GM23338 (cell line): ENCODE results near the gene PDE4D. TPM values are rescaled to one million over a fixed set of nuclear protein-coding genes. Genes with fewer than 3 reads are reported as not detected.

Experiments
- ATAC-seq: fragments of 200-7000 bp; cut with Tn5 transposase; 3 replicates; pipeline ENCODE4 v1.9.1; 2020
- DNase-seq: peaks from one replicate; pipeline ENCODE4 v3.0.0-alpha.2; 2015; ENCODE audit warnings: low spot score
- H2AFZ ChIP-seq: fragments of 200-600 bp; sonication (generic); 2 replicates; pipeline ENCODE4 v1.8.0; 2016; ENCODE audit warnings: antibody characterized with exemption, mild to moderate bottlenecking, moderate library complexity
- H3F3A ChIP-seq: fragments of 200-600 bp; sonication (generic); replicated peaks from 2 replicates; pipeline ENCODE4 v1.8.0; 2017; ENCODE audit warnings: antibody characterized with exemption, mixed run types, low read depth
- H3K27ac ChIP-seq: fragments of 200-600 bp; sonication (generic); 2 replicates; pipeline ENCODE4 v1.6.1; 2016; ENCODE audit warnings: low read depth
- H3K27me3 ChIP-seq: fragments of 200-600 bp; sonication (generic); 2 replicates; pipeline ENCODE4 v1.8.0; 2016; ENCODE audit warnings: mild to moderate bottlenecking, mixed run types, moderate library complexity; ENCODE audit not compliant: insufficient read depth
- H3K36me3 ChIP-seq: fragments of 200-600 bp; sonication (generic); 2 replicates; pipeline ENCODE4 v1.8.0; 2016; ENCODE audit warnings: mild to moderate bottlenecking; ENCODE audit not compliant: insufficient read depth
- H3K4me1 ChIP-seq: fragments of 200-600 bp; sonication (generic); 2 replicates; pipeline ENCODE4 v1.8.0; 2016; ENCODE audit warnings: mild to moderate bottlenecking, moderate library complexity; ENCODE audit not compliant: insufficient read depth
- H3K4me2 ChIP-seq: fragments of 200-600 bp; sonication (generic); 2 replicates; pipeline ENCODE4 v1.7.1; 2017; ENCODE audit warnings: mixed run types
- H3K4me3 ChIP-seq: fragments of 200-600 bp; sonication (generic); 2 replicates; pipeline ENCODE4 v1.6.1; 2016; ENCODE audit warnings: mixed run types
- H3K79me2 ChIP-seq: fragments of 200-600 bp; sonication (generic); replicated peaks from 2 replicates; pipeline ENCODE4 v1.8.0; 2017; ENCODE audit warnings: mild to moderate bottlenecking; ENCODE audit not compliant: insufficient read depth
- H3K9me2 ChIP-seq: fragments of 200-600 bp; sonication (generic); 2 replicates; pipeline ENCODE4 v1.8.0; 2017; ENCODE audit not compliant: insufficient read depth
- H4K20me1 ChIP-seq: fragments of 200-600 bp; sonication (generic); replicated peaks from 2 replicates; pipeline ENCODE4 v1.8.0; 2017; ENCODE audit warnings: mild to moderate bottlenecking; ENCODE audit not compliant: insufficient read depth
- H3K27ac Mint-ChIP-seq: 2 replicates; pipeline ENCODE4 v1.8.0; 2020; ENCODE audit warnings: inconsistent platforms, mild to moderate bottlenecking, moderate library complexity, mixed read lengths
- H3K27me3 Mint-ChIP-seq: 3 replicates; pipeline ENCODE4 v1.8.0; 2022; ENCODE audit warnings: low read depth, mild to moderate bottlenecking, moderate library complexity, mixed read lengths, inconsistent platforms; ENCODE audit not compliant: insufficient read depth, poor library complexity
- H3K36me3 Mint-ChIP-seq: 3 replicates; pipeline ENCODE4 v1.8.0; 2021; ENCODE audit warnings: low read depth, mild to moderate bottlenecking, inconsistent platforms, moderate library complexity, mixed read lengths
- H3K4me1 Mint-ChIP-seq: 3 replicates; pipeline ENCODE4 v1.8.0; 2020; ENCODE audit warnings: mild to moderate bottlenecking, inconsistent platforms, mixed read lengths
- H3K4me3 Mint-ChIP-seq: 3 replicates; pipeline ENCODE4 v1.8.0; 2021; ENCODE audit warnings: moderate library complexity, mild to moderate bottlenecking, inconsistent platforms, mixed read lengths
- H3K9me3 Mint-ChIP-seq: 3 replicates; pipeline ENCODE4 v1.8.0; 2020; ENCODE audit warnings: moderate library complexity, mild to moderate bottlenecking, inconsistent platforms, mixed read lengths
- CREB1 ChIP-seq: fragments of 250-450 bp; sonication (Bioruptor Pico); IDR thresholded peaks from 2 replicates; pipeline ENCODE4 v1.5.0; 2020; ENCODE audit warnings: low read depth, mild to moderate bottlenecking, moderate library complexity
- EZH2phosphoT487 ChIP-seq: fragments of 200-600 bp; sonication (generic); IDR thresholded peaks from one replicate; pipeline ENCODE4 v1.8.1; 2018; ENCODE audit warnings: antibody characterized with exemption; ENCODE audit not compliant: unreplicated experiment
- JUNB ChIP-seq: IDR thresholded peaks from one replicate; pipeline ENCODE4 v1.6.1; 2016; ENCODE audit warnings: antibody characterized with exemption; ENCODE audit not compliant: unreplicated experiment
- NANOG ChIP-seq: IDR thresholded peaks from 2 replicates; pipeline ENCODE4 v1.6.1; 2016; ENCODE audit warnings: antibody characterized with exemption, borderline replicate concordance
- POLR2AphosphoS5 ChIP-seq: IDR thresholded peaks from 2 replicates; pipeline ENCODE4 v1.6.1; 2016; ENCODE audit warnings: antibody characterized with exemption, low read depth
- STAT1 ChIP-seq: IDR thresholded peaks from one replicate; pipeline ENCODE4 v1.6.1; 2016; ENCODE audit warnings: antibody characterized with exemption; ENCODE audit not compliant: unreplicated experiment
- ZNF114 ChIP-seq: fragments of 250-450 bp; sonication (Bioruptor Pico); IDR thresholded peaks from 2 replicates; pipeline ENCODE4 v1.5.0; 2020; ENCODE audit warnings: mild to moderate bottlenecking, moderate library complexity
- polyA plus RNA-seq: library from polyadenylated mRNA; unstranded; fragments of >200 nt; fragmentation: Nextera tagmentation; extraction: Ambion mirVana; gene quantifications from 2 replicates; pipeline ENCODE4 v1.2.1, GENCODE V29; 2016
- total RNA-seq: library from RNA; depleted of rRNA; stranded (reverse); fragments of >200 nt; shearing (Covaris generic); gene quantifications from 2 replicates; pipeline ENCODE4 v1.2.3, GENCODE V29; 2014
- TF ChIP-seq, protein P1 (sequence below): fragments of 250-450 bp; sonication (Bioruptor Pico); IDR thresholded peaks from 2 replicates; pipeline ENCODE4 v1.5.0; 2020; ENCODE audit warnings: mild to moderate bottlenecking, moderate library complexity
- TF ChIP-seq, protein P2 (sequence below): IDR thresholded peaks from 2 replicates; pipeline ENCODE4 v1.6.1; 2016; ENCODE audit warnings: antibody characterized with exemption
- TF ChIP-seq, protein P3 (sequence below): IDR thresholded peaks from one replicate; pipeline ENCODE4 v1.6.1; 2018; ENCODE audit warnings: antibody characterized with exemption; ENCODE audit not compliant: unreplicated experiment

The PDE4D gene
- total and polyA plus RNA-seq, 2 experiments from 2014 or later = 2.1 to 4.7 TPM

DNA sequence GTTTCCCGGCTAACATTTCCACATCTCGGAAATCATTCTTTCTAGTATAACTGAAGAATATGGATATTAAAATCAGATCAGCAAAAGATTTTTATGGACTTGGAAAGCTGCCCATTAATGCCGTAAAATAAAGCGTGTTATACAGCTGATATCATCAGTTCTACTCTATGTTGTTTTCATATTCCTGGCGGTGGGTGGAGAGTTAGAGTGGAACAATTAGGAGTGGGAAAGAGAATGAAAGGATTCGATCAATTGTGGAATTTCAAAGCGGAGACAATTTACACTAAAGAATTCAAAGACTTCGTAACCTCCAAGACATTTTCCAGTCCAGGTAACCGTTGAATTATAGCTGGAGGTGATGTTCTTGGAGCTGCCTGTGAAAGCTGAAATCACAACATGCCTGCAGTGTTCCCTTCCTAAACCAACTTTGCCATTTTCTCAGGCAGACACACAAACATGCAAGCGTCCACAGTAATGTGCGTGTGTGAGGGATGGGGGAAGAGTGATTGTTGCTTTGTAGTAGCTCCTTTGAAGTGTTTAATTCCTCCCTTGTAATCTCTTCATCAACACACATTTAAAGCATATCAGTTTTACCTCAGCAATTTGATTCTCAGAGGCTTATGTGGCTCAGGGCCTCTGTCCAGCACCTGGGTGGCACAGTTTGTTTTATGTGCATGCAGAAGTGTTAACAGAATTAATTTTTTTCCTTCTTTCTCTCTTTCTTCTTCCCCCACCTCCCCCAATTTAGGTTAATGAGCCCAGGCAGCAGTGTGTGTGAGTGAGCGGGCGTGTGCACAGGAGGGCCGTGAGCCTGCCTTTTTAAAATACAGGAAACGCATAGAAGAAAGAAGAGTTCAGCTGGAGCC, 766.6 kb downstream of the PDE4D start:
- Histone ChIP-seq H3F3A (no peaks in the 10 kb centered on the region), H3K4me2 (peak overlapping the region; percentile 68), H2AFZ (no peak overlapping the region), H3K27me3 (no peaks in the 10 kb centered on the region), H3K79me2 (no peaks in the 10 kb centered on the region), H3K4me3 (peak overlapping the region; percentile 42), H4K20me1 (no peaks in the 10 kb centered on the region), H3K9me2 (no peaks in the 10 kb centered on the region), H3K27ac (peak overlapping the region; percentile 98), H3K4me1 (peaks cover 58% of the 10 kb centered on the region), H3K36me3 (no peaks in the 10 kb centered on the region)
- no peak overlapping the region for H3K4me3 Mint-ChIP-seq
- H3K27ac Mint-ChIP-seq = no peak overlapping the region
- peaks cover 13% of the 10 kb centered on the region for H3K4me1 Mint-ChIP-seq
- H3K27me3 Mint-ChIP-seq = no peaks in the 10 kb centered on the region
- peak; percentile 41 for DNase-seq
- no peaks in the 10 kb centered on the region for H3K36me3 Mint-ChIP-seq
- TF ChIP-seq, protein P1, sequence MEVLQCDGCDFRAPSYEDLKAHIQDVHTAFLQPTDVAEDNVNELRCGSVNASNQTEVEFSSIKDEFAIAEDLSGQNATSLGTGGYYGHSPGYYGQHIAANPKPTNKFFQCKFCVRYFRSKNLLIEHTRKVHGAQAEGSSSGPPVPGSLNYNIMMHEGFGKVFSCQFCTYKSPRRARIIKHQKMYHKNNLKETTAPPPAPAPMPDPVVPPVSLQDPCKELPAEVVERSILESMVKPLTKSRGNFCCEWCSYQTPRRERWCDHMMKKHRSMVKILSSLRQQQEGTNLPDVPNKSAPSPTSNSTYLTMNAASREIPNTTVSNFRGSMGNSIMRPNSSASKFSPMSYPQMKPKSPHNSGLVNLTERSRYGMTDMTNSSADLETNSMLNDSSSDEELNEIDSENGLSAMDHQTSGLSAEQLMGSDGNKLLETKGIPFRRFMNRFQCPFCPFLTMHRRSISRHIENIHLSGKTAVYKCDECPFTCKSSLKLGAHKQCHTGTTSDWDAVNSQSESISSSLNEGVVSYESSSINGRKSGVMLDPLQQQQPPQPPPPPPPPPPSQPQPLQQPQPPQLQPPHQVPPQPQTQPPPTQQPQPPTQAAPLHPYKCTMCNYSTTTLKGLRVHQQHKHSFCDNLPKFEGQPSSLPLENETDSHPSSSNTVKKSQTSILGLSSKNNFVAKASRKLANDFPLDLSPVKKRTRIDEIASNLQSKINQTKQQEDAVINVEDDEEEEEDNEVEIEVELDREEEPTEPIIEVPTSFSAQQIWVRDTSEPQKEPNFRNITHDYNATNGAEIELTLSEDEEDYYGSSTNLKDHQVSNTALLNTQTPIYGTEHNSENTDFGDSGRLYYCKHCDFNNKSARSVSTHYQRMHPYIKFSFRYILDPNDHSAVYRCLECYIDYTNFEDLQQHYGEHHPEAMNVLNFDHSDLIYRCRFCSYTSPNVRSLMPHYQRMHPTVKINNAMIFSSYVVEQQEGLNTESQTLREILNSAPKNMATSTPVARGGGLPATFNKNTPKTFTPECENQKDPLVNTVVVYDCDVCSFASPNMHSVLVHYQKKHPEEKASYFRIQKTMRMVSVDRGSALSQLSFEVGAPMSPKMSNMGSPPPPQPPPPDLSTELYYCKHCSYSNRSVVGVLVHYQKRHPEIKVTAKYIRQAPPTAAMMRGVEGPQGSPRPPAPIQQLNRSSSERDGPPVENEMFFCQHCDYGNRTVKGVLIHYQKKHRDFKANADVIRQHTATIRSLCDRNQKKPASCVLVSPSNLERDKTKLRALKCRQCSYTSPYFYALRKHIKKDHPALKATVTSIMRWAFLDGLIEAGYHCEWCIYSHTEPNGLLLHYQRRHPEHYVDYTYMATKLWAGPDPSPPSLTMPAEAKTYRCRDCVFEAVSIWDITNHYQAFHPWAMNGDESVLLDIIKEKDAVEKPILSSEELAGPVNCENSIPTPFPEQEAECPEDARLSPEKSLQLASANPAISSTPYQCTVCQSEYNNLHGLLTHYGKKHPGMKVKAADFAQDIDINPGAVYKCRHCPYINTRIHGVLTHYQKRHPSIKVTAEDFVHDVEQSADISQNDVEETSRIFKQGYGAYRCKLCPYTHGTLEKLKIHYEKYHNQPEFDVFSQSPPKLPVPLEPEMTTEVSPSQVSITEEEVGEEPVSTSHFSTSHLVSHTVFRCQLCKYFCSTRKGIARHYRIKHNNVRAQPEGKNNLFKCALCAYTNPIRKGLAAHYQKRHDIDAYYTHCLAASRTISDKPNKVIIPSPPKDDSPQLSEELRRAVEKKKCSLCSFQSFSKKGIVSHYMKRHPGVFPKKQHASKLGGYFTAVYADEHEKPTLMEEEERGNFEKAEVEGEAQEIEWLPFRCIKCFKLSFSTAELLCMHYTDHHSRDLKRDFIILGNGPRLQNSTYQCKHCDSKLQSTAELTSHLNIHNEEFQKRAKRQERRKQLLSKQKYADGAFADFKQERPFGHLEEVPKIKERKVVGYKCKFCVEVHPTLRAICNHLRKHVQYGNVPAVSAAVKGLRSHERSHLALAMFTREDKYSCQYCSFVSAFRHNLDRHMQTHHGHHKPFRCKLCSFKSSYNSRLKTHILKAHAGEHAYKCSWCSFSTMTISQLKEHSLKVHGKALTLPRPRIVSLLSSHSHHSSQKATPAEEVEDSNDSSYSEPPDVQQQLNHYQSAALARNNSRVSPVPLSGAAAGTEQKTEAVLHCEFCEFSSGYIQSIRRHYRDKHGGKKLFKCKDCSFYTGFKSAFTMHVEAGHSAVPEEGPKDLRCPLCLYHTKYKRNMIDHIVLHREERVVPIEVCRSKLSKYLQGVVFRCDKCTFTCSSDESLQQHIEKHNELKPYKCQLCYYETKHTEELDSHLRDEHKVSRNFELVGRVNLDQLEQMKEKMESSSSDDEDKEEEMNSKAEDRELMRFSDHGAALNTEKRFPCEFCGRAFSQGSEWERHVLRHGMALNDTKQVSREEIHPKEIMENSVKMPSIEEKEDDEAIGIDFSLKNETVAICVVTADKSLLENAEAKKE (CRISPR knock-in tag) = no peak
- TF ChIP-seq, protein P2, sequence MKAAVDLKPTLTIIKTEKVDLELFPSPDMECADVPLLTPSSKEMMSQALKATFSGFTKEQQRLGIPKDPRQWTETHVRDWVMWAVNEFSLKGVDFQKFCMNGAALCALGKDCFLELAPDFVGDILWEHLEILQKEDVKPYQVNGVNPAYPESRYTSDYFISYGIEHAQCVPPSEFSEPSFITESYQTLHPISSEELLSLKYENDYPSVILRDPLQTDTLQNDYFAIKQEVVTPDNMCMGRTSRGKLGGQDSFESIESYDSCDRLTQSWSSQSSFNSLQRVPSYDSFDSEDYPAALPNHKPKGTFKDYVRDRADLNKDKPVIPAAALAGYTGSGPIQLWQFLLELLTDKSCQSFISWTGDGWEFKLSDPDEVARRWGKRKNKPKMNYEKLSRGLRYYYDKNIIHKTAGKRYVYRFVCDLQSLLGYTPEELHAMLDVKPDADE = no peak
- no peak for TF ChIP-seq CREB1 (CRISPR knock-in tag)
- TF ChIP-seq ZNF114 (CRISPR knock-in tag) = no peak
- TF ChIP-seq POLR2AphosphoS5 = no peak
- TF ChIP-seq, protein P3, sequence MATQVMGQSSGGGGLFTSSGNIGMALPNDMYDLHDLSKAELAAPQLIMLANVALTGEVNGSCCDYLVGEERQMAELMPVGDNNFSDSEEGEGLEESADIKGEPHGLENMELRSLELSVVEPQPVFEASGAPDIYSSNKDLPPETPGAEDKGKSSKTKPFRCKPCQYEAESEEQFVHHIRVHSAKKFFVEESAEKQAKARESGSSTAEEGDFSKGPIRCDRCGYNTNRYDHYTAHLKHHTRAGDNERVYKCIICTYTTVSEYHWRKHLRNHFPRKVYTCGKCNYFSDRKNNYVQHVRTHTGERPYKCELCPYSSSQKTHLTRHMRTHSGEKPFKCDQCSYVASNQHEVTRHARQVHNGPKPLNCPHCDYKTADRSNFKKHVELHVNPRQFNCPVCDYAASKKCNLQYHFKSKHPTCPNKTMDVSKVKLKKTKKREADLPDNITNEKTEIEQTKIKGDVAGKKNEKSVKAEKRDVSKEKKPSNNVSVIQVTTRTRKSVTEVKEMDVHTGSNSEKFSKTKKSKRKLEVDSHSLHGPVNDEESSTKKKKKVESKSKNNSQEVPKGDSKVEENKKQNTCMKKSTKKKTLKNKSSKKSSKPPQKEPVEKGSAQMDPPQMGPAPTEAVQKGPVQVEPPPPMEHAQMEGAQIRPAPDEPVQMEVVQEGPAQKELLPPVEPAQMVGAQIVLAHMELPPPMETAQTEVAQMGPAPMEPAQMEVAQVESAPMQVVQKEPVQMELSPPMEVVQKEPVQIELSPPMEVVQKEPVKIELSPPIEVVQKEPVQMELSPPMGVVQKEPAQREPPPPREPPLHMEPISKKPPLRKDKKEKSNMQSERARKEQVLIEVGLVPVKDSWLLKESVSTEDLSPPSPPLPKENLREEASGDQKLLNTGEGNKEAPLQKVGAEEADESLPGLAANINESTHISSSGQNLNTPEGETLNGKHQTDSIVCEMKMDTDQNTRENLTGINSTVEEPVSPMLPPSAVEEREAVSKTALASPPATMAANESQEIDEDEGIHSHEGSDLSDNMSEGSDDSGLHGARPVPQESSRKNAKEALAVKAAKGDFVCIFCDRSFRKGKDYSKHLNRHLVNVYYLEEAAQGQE = no peak
- no peak for TF ChIP-seq NANOG
- no peak for TF ChIP-seq JUNB
- TF ChIP-seq EZH2phosphoT487 = no peak
- TF ChIP-seq STAT1 = no peak
- ATAC-seq = peak; percentile 47
- no peaks in the 10 kb centered on the region for H3K9me3 Mint-ChIP-seq
